HG02610 (cell line): ENCODE results near the gene UBE2B.
A peak's percentile ranks its signal among the peaks of the same experiment; 100 is the strongest.

Experiments used
- ATAC-seq: cut with Tn5 transposase; IDR thresholded peaks from one replicate; pipeline ENCODE4 v1.9.1; 2021; ENCODE audit warnings: mild to moderate bottlenecking, moderate library complexity; ENCODE audit not compliant: unreplicated experiment

UBE2B gene

GRCh38 chr5:134437340-134437846, 66.0 kb downstream of the UBE2B start:
- ATAC-seq, result peak; percentile 5

- ATAC-seq, result no peak
Measured at GRCh38 chr5:134437847-134438581, 66.6 kb downstream of the UBE2B start.

GRCh38 chr5:134438721-134439123, 67.4 kb downstream of the UBE2B start:
- no peak for ATAC-seq

GRCh38 chr5:134439210-134439654, 67.9 kb downstream of the UBE2B start:
- no peak for ATAC-seq

- ATAC-seq, result no peak
Measured at GRCh38 chr5:134440201-134440755, 68.9 kb downstream of the UBE2B start.
